GM21423 (cell line): ENCODE data around the gene SUN1.
A peak's percentile ranks its signal among the peaks of the same experiment; 100 is the strongest.
"Not testable (repeated sequence)": the region's sequence is repeated elsewhere in the genome, so short reads cannot be mapped to it uniquely, and the experiment has no call there.

Source experiments
- ATAC-seq: cut with Tn5 transposase; IDR thresholded peaks from one replicate; pipeline ENCODE4 v1.9.1; 2021; ENCODE audit warnings: mild to moderate bottlenecking, moderate library complexity; ENCODE audit not compliant: unreplicated experiment

Gene SUN1

GRCh38 chr7:832167-832967 lies at the start of gene SUN1:
Gene SUN1, plus strand, starts transcription at chr7:832476. Its CDS starts 49 bp downstream, at chr7:832525.
- ATAC-seq: peak; percentile 34

GRCh38 chr7:782718-783449 lies 49.4 kb upstream of the SUN1 start:
- ATAC-seq: no peak

GRCh38 chr7:783556-784490 lies 48.5 kb upstream of the SUN1 start:
- ATAC-seq: no peak

- ATAC-seq: no peak
Measured at GRCh38 chr7:784971-785370, 47.3 kb upstream of the SUN1 start.

GRCh38 chr7:785416-785815 lies 46.9 kb upstream of the SUN1 start:
- no peak for ATAC-seq

- ATAC-seq: no peak
Measured at GRCh38 chr7:786472-787255, 45.6 kb upstream of the SUN1 start.

- no peak for ATAC-seq
Measured at GRCh38 chr7:787332-788240, 44.7 kb upstream of the SUN1 start.

GRCh38 chr7:791519-791918 lies 40.8 kb upstream of the SUN1 start:
- ATAC-seq: no peak

GRCh38 chr7:794207-794606 lies 38.1 kb upstream of the SUN1 start:
- ATAC-seq: no peak

- no peak for ATAC-seq
Measured at GRCh38 chr7:794671-795329, 37.5 kb upstream of the SUN1 start.

- not testable (repeated sequence) for ATAC-seq
Measured at GRCh38 chr7:796434-797169, 35.7 kb upstream of the SUN1 start.

- ATAC-seq: no peak
Measured at GRCh38 chr7:798921-799470, 33.3 kb upstream of the SUN1 start.

- no peak for ATAC-seq
Measured at GRCh38 chr7:800692-801091, 31.6 kb upstream of the SUN1 start.

- ATAC-seq: not testable (repeated sequence)
Measured at GRCh38 chr7:801351-801750, 30.9 kb upstream of the SUN1 start.

GRCh38 chr7:801940-802381 lies 30.3 kb upstream of the SUN1 start:
- ATAC-seq: no peak

- no peak for ATAC-seq
Measured at GRCh38 chr7:802500-803242, 29.6 kb upstream of the SUN1 start.

GRCh38 chr7:803243-803635 lies 29.0 kb upstream of the SUN1 start:
- ATAC-seq: no peak
